ENCODE measurements around the gene LDLR.
"Not testable (repeated sequence)": the region's sequence is repeated elsewhere in the genome, so short reads cannot be mapped to it uniquely, and the experiment has no call there.

Gene LDLR

GRCh38 chr19:11073568-11073967, 15.7 kb upstream of the LDLR start:
- DNase-seq: no peak

- not testable (repeated sequence) for DNase-seq
Observed at GRCh38 chr19:11076792-11077191, 12.5 kb upstream of the LDLR start.

GRCh38 chr19:11078893-11079292, 10.4 kb upstream of the LDLR start:
- no peak for DNase-seq

GRCh38 chr19:11079999-11080398, 9.3 kb upstream of the LDLR start:
- DNase-seq: no peak

- no peak for DNase-seq
Observed at GRCh38 chr19:11087870-11088505, 1.3 kb upstream of the LDLR start.

GRCh38 chr19:11088506-11089253, 583 bp upstream of the LDLR start:
- no peak for DNase-seq

GRCh38 chr19:11090014-11090263, 676 bp downstream of the LDLR start:
- DNase-seq: not testable (repeated sequence)

GRCh38 chr19:11090264-11090996, 1.2 kb downstream of the LDLR start:
- peak; percentile 98 for DNase-seq

GRCh38 chr19:11090997-11091702, 1.9 kb downstream of the LDLR start:
- DNase-seq: no peak

GRCh38 chr19:11091703-11092153, 2.5 kb downstream of the LDLR start:
- DNase-seq: peak; percentile 65

- DNase-seq: peak; percentile 54
Observed at GRCh38 chr19:11092181-11092538, 2.9 kb downstream of the LDLR start.

GRCh38 chr19:11093689-11094238, 4.5 kb downstream of the LDLR start:
- DNase-seq: no peak

GRCh38 chr19:11094520-11094894, 5.2 kb downstream of the LDLR start:
- DNase-seq: no peak

- peak; percentile 40 for DNase-seq
Observed at GRCh38 chr19:11096210-11096841, 7.1 kb downstream of the LDLR start.

- not testable (repeated sequence) for DNase-seq
Observed at GRCh38 chr19:11097367-11097766, 8.1 kb downstream of the LDLR start.

- no peak for DNase-seq
Observed at GRCh38 chr19:11098327-11098726, 9.1 kb downstream of the LDLR start.

- no peak for DNase-seq
Observed at GRCh38 chr19:11098861-11099260, 9.6 kb downstream of the LDLR start.

GRCh38 chr19:11100049-11100448, 10.8 kb downstream of the LDLR start:
- no peak for DNase-seq

- DNase-seq: no peak
Observed at GRCh38 chr19:11101057-11101456, 11.8 kb downstream of the LDLR start.

GRCh38 chr19:11102944-11103343, 13.7 kb downstream of the LDLR start:
- no peak for DNase-seq

- DNase-seq: not testable (repeated sequence)
Observed at GRCh38 chr19:11103667-11104066, 14.4 kb downstream of the LDLR start.

- DNase-seq: no peak
Observed at GRCh38 chr19:11105014-11105636, 15.9 kb downstream of the LDLR start.
